ENCODE measurements around the gene WARS2.

DNA sequence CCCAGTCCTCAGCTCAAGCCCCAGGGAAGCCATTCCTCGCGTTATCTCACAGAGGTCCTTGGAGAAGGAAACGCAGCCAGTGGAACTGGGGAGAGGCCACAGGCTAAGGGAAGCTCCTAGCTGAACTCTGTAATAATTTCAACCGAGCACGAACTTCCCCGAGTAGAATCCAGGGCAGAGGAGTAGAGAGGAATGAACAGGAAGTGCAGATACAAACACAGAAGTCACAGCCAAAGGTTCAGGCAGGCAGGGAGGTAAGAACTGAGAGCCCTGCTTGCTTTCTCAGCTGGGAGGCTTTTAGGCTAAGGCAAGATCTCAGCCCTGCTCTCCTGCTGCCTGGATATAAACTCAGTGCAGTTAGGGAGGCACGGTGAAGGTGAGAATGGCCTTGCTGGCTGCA is 23.7 kb downstream of the WARS2 start:
- no peak for TF ChIP-seq POLR2A (IDR thresholded peaks at IDR 0.05; ENCODE audit: low read depth, low read length)
- no peak for TF ChIP-seq POLR2AphosphoS5 (IDR thresholded peaks at IDR 0.05; ENCODE audit: low read depth, low read length)
